K562 (cell line): ENCODE measurements around the gene HYAL3. TPM values are rescaled to one million over a fixed set of nuclear protein-coding genes. Genes with fewer than 3 reads are reported as not detected.
A peak's percentile ranks its signal among the peaks of the same experiment; 100 is the strongest.

ENCODE experiments used
- CBX3 ChIP-seq, 2 experiments: IDR thresholded peaks; 1 replicate in 1 of 2; 2 replicates in 1 of 2; pipeline ENCODE4 v1.6.1; 2012; ENCODE audit warnings: inconsistent platforms in 2 of 2, low read length in 2 of 2, borderline replicate concordance in 1 of 2, control low read depth in 1 of 2
- CHD1 ChIP-seq: fragments of 200-600 bp; sonication (generic); IDR thresholded peaks from one replicate; pipeline ENCODE4 v1.6.1; 2012; ENCODE audit warnings: mild to moderate bottlenecking, moderate library complexity, low read length, inconsistent platforms
- COPS2 ChIP-seq: fragments of 450-650 bp; conservative IDR thresholded peaks from 2 replicates; pipeline ENCODE4 v1.6.1; 2016; ENCODE audit warnings: mild to moderate bottlenecking, moderate library complexity
- ESRRB ChIP-seq: fragments of 250-450 bp; sonication (Bioruptor Pico); IDR thresholded peaks from 2 replicates; pipeline ENCODE4 v1.5.0; 2020; ENCODE audit warnings: mild to moderate bottlenecking, moderate library complexity, borderline replicate concordance
- ETV5 ChIP-seq: sonication (generic); formaldehyde crosslinking; IDR thresholded peaks from 2 replicates; pipeline ENCODE4 v1.4.0; 2020; ENCODE audit warnings: low read depth, mild to moderate bottlenecking, missing genetic modification reagents
- GABPB2 ChIP-seq: fragments of 250-450 bp; sonication (Bioruptor Pico); conservative IDR thresholded peaks from 2 replicates; pipeline ENCODE4 v1.5.1; 2021; ENCODE audit warnings: mild to moderate bottlenecking
- HOXB6 ChIP-seq: fragments of 250-450 bp; sonication (Bioruptor Pico); IDR thresholded peaks from 2 replicates; pipeline ENCODE4 v1.5.1; 2022; ENCODE audit warnings: mild to moderate bottlenecking, borderline replicate concordance
- IRF9 ChIP-seq: fragments of 450-650 bp; IDR thresholded peaks from 2 replicates; pipeline ENCODE4 v1.6.1; 2016; ENCODE audit warnings: missing biosample characterization, missing genetic modification characterization
- MCM5 ChIP-seq: fragments of 450-650 bp; IDR thresholded peaks from 2 replicates; pipeline ENCODE4 v1.6.1; 2016; ENCODE audit warnings: low read depth
- MEF2D ChIP-seq: conservative IDR thresholded peaks from 2 replicates; pipeline ENCODE4 v1.6.1; 2016; ENCODE audit warnings: low read depth, missing genetic modification characterization, missing compliant biosample characterization
- MTA3 ChIP-seq: fragments of 450-650 bp; formaldehyde crosslinking; IDR thresholded peaks from 2 replicates; pipeline ENCODE4 v1.6.1; 2017; ENCODE audit warnings: mild to moderate bottlenecking, borderline replicate concordance
- MYNN ChIP-seq, 2 experiments: sonication (generic); formaldehyde crosslinking in 1 of 2; IDR thresholded peaks; 2 replicates each; pipeline versions ENCODE4 v1.5.0 to v1.6.1; 2016 to 2020; ENCODE audit warnings: antibody characterized with exemption in 1 of 2, missing genetic modification reagents in 1 of 2
- NEUROD1 ChIP-seq: fragments of 150-350 bp; IDR thresholded peaks from 2 replicates; pipeline ENCODE4 v1.6.1; 2014; ENCODE audit warnings: borderline replicate concordance, low read length, low read depth; ENCODE audit not compliant: partially characterized antibody
- PCBP2 ChIP-seq: fragments of 200-400 bp; formaldehyde crosslinking; IDR thresholded peaks from 2 replicates; pipeline ENCODE4 v1.6.1; 2018; ENCODE audit warnings: low read length, low read depth, mild to moderate bottlenecking, moderate library complexity; ENCODE audit not compliant: poor library complexity, severe bottlenecking
- PHF8 ChIP-seq: fragments of 200-600 bp; sonication (generic); IDR thresholded peaks from 2 replicates; pipeline ENCODE4 v1.6.1; 2012; ENCODE audit warnings: mixed run types, mild to moderate bottlenecking, inconsistent platforms, low read length, moderate library complexity, borderline replicate concordance
- POLR2A ChIP-seq: fragments of 450-650 bp; conservative IDR thresholded peaks from 2 replicates; pipeline ENCODE4 v1.6.1; 2016
- PRMT5 ChIP-seq: sonication (generic); formaldehyde crosslinking; IDR thresholded peaks from 2 replicates; pipeline ENCODE4 v1.5.0; 2020; ENCODE audit warnings: missing genetic modification reagents
- PTTG1 ChIP-seq: fragments of 450-650 bp; IDR thresholded peaks from 2 replicates; pipeline ENCODE4 v1.6.1; 2016; ENCODE audit warnings: low read depth, mild to moderate bottlenecking, missing genetic modification characterization, missing compliant biosample characterization
- SMAD3 ChIP-seq: fragments of 450-650 bp; formaldehyde crosslinking; conservative IDR thresholded peaks from 2 replicates; pipeline ENCODE4 v1.4.0; 2020; ENCODE audit warnings: mild to moderate bottlenecking
- SMARCB1 ChIP-seq: IDR thresholded peaks from 2 replicates; pipeline ENCODE4 v1.6.1; 2011; ENCODE audit warnings: improper control_type of control experiment, low read depth; ENCODE audit not compliant: insufficient read length
- TAF1 ChIP-seq: IDR thresholded peaks from 2 replicates; pipeline ENCODE4 v1.6.1; 2011; ENCODE audit warnings: mild to moderate bottlenecking, low read length, moderate library complexity; ENCODE audit not compliant: insufficient read depth, control insufficient read depth, severe bottlenecking; ENCODE audit errors: extremely low read depth
- TCF7 ChIP-seq: sonication (generic); IDR thresholded peaks from 2 replicates; pipeline ENCODE4 v1.6.1; 2016; ENCODE audit warnings: antibody characterized with exemption, borderline replicate concordance
- TFAM ChIP-seq: fragments of 250-450 bp; sonication (Bioruptor Pico); conservative IDR thresholded peaks from 2 replicates; pipeline ENCODE4 v1.5.0; 2021; ENCODE audit warnings: mild to moderate bottlenecking, moderate library complexity
- ZBED1 ChIP-seq: IDR thresholded peaks from 2 replicates; pipeline ENCODE4 v1.6.1; 2014
- ZBTB49 ChIP-seq: sonication (generic); formaldehyde crosslinking; IDR thresholded peaks from 2 replicates; pipeline ENCODE4 v1.8.0; 2022; ENCODE audit warnings: missing genetic modification reagents, mild to moderate bottlenecking, borderline replicate concordance
- ZKSCAN3 ChIP-seq: fragments of 250-450 bp; sonication (Bioruptor Pico); IDR thresholded peaks from 2 replicates; pipeline ENCODE4 v1.4.0; 2020
- ZNF197 ChIP-seq: fragments of 200-800 bp; sonication (Bioruptor generic); IDR thresholded peaks from 2 replicates; pipeline ENCODE4 v1.6.1; 2016; ENCODE audit warnings: low read depth, missing genetic modification characterization, missing compliant biosample characterization
- polyA plus RNA-seq, 8 experiments: library from polyadenylated mRNA; depleted of rRNA in 4 of 8; stranded (reverse) in 5 of 8; unstranded in 3 of 8; fragments of >200 nt; fragmentation: Nextera tagmentation in 2 of 8; fragmentation: Illumina TruSeq in 1 of 8; extraction: Ambion mirVana in 2 of 8; extraction: Trizol in 1 of 8; gene quantifications; 2 replicates each; pipeline versions ENCODE4 v1.2.1 to v1.2.3, GENCODE V29; 2011 to 2014; ENCODE audit warnings: inconsistent platforms in 1 of 8, missing spikeins in 1 of 8
- total RNA-seq, 7 experiments: library from RNA; depleted of rRNA in 6 of 7; stranded (reverse); fragments of >200 nt in 6 of 7; fragmentation: Illumina TruSeq in 2 of 7; extraction: Trizol in 2 of 7; gene quantifications; 2 replicates each; pipeline versions ENCODE4 v1.2.1 to v1.2.3, GENCODE V29; 2011 to 2021; ENCODE audit warnings: low replicate concordance in 1 of 7

Gene HYAL3
- total and polyA plus RNA-seq, 9 of the 15 experiments (the other 6 are each of a cell fraction or from before 2014, with no cell fraction given): 0.38 to 9.1 (median 6.8) TPM

GRCh38 chr3:50260027-50260941 lies 38.9 kb downstream of the HYAL3 start (continued):
- TF ChIP-seq TCF7 (peak; percentile 69; the same call in 1 of the 2 replicates), POLR2A (peak; percentile 39; the same call in 1 of the 2 replicates), ZKSCAN3 (CRISPR knock-in tag) (no peak), MCM5 (no peak), GABPB2 (no peak), PRMT5 (no peak), SMARCB1 (no peak), TFAM (CRISPR knock-in tag) (no peak), HOXB6 (CRISPR knock-in tag) (no peak), IRF9 (no peak), ZNF197 (CRISPR knock-in tag) (no peak), CBX3 (IDR thresholded peaks at IDR 0.05; ENCODE audit: borderline replicate concordance in 1 of 2, low read length in 2 of 2) (no peak), COPS2 (no peak), MTA3 (peak; percentile 40; the same call in 1 of the 2 replicates), PCBP2 (no peak), ESRRB (no peak), ZBTB49 (CRISPR knock-in tag) (no peak), MYNN (IDR thresholded peaks at IDR 0.05) (no peak), MYNN (CRISPR knock-in tag; IDR thresholded peaks at IDR 0.05) (no peak), SMAD3 (CRISPR knock-in tag) (no peak), PTTG1 (tag) (no peak), TAF1 (peak; percentile 54), MEF2D (tag) (no peak), ZBED1 (no peak), CHD1 (peak; percentile 53), NEUROD1 (peak; percentile 50), PHF8 (peak; percentile 51; the same call in 1 of the 2 replicates), ETV5 (0 out of 2 replicates have a peak, but pooled peaks have one; percentile 33)
